ENCODE results near the gene KIF26A.

DNA sequence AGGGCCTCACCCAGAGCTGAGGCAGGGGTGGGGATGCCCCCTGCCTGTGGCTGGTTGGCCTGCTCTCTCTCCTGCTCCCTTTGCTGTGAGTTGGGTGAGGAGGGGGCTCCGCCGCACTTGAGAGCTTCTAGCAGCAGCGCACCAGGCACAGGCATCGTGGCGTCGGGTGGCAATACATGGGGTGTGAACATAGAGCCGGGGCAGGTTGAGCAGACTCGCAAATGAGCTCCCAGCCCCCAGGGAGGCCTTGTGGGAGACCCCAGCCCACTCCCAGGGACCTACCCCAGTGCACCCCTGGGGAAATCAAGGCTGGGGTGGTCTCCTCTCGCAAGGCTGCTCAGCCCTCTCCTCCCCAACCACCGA, 54.5 kb downstream of the KIF26A start:
- TF ChIP-seq, protein P1, sequence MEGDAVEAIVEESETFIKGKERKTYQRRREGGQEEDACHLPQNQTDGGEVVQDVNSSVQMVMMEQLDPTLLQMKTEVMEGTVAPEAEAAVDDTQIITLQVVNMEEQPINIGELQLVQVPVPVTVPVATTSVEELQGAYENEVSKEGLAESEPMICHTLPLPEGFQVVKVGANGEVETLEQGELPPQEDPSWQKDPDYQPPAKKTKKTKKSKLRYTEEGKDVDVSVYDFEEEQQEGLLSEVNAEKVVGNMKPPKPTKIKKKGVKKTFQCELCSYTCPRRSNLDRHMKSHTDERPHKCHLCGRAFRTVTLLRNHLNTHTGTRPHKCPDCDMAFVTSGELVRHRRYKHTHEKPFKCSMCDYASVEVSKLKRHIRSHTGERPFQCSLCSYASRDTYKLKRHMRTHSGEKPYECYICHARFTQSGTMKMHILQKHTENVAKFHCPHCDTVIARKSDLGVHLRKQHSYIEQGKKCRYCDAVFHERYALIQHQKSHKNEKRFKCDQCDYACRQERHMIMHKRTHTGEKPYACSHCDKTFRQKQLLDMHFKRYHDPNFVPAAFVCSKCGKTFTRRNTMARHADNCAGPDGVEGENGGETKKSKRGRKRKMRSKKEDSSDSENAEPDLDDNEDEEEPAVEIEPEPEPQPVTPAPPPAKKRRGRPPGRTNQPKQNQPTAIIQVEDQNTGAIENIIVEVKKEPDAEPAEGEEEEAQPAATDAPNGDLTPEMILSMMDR (IDR thresholded peaks at IDR 0.05; ENCODE audit: poor library complexity), result no peak
- TF ChIP-seq EZH2 (IDR thresholded peaks at IDR 0.05; ENCODE audit: borderline replicate concordance) (no peak), EZH2phosphoT487 (IDR thresholded peaks at IDR 0.05; ENCODE audit: low read depth, severe bottlenecking, unreplicated experiment) (no peak)

Measured in hepatocyte (in vitro differentiated cells).